ENCODE results near the gene FRMD5.

GRCh38 chr15:44153352-44153751 lies 41.7 kb downstream of the FRMD5 start:
- TF ChIP-seq POLR2AphosphoS5 (IDR thresholded peaks at IDR 0.05; ENCODE audit: low read depth, low read length) (no peak), REST (IDR thresholded peaks at IDR 0.05; ENCODE audit: insufficient read depth in 1 of 2, low read depth in 2 of 2, low read length in 2 of 2) (no peak), TAF1 (IDR thresholded peaks at IDR 0.05; ENCODE audit: borderline replicate concordance, insufficient read depth, low read length) (no peak), SIN3A (IDR thresholded peaks at IDR 0.05; ENCODE audit: borderline replicate concordance, insufficient read depth, low read length) (no peak)

All from PFSK-1 (cell line).